ENCODE measurements around the gene MGA.

- TF ChIP-seq CTCF (IDR thresholded peaks at IDR 0.05), result no peak
- no peak for TF ChIP-seq POLR2A (IDR thresholded peaks at IDR 0.05)
Measured at GRCh38 chr15:41790169-41790568, 130.0 kb downstream of the MGA start.
